GM20000 (cell line): ENCODE data around the gene SAMD10.

ENCODE experiments used
- DNase-seq: peaks from one replicate; pipeline ENCODE4 v3.0.0; 2012; ENCODE audit warnings: low spot score
- TF ChIP-seq, protein P1 (sequence below): IDR thresholded peaks from 2 replicates; pipeline ENCODE4 v1.5.1; 2012; ENCODE audit warnings: mild to moderate bottlenecking, control low read depth; ENCODE audit errors: extremely low read depth, missing control alignments

The SAMD10 gene

DNA sequence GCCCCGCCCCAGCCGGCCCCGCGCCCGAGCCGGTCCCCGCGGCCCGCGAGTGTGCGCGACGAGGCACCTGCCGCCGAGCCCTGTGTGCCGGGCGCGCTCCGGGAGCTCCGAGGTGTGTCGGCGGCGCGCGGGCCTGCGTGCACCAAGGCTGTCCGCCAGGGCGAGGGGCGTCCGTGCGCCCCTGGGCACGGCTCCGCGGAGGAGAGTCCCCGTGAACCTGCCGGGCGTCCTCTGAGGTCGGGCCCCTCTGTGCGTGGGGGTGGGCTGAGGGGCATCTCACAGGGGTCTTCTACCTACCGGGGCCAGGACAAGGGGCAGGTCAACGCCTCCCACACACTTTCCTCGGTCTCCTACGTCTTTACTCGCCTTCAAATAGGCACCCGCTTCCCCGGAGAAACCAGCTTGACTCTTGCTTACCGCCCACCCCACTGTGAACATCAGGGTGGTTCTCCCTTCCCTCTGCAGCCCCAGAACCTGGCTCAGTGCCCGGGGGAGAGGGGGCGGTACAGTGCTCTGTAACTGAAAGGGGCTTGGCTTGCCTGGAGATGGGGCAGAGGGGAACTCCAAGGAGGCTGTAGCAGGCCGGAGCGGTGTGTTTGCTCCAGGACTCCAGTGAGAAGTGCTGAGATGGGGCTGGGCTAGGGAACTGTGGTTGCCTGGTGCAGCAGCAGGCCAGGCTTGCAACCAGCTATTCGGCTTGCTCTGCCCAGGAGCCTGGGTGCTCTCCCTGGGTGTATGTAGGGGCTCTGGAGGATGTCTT lies at the start of gene SAMD10:
Gene SAMD10, minus strand, starts transcription at position 86 of the 760 bp plus-strand sequence. CDS start 175 bp downstream, outside the sequence.
- TF ChIP-seq, protein P1, sequence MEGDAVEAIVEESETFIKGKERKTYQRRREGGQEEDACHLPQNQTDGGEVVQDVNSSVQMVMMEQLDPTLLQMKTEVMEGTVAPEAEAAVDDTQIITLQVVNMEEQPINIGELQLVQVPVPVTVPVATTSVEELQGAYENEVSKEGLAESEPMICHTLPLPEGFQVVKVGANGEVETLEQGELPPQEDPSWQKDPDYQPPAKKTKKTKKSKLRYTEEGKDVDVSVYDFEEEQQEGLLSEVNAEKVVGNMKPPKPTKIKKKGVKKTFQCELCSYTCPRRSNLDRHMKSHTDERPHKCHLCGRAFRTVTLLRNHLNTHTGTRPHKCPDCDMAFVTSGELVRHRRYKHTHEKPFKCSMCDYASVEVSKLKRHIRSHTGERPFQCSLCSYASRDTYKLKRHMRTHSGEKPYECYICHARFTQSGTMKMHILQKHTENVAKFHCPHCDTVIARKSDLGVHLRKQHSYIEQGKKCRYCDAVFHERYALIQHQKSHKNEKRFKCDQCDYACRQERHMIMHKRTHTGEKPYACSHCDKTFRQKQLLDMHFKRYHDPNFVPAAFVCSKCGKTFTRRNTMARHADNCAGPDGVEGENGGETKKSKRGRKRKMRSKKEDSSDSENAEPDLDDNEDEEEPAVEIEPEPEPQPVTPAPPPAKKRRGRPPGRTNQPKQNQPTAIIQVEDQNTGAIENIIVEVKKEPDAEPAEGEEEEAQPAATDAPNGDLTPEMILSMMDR, result no peak
- DNase-seq, result peak; percentile 88

DNA sequence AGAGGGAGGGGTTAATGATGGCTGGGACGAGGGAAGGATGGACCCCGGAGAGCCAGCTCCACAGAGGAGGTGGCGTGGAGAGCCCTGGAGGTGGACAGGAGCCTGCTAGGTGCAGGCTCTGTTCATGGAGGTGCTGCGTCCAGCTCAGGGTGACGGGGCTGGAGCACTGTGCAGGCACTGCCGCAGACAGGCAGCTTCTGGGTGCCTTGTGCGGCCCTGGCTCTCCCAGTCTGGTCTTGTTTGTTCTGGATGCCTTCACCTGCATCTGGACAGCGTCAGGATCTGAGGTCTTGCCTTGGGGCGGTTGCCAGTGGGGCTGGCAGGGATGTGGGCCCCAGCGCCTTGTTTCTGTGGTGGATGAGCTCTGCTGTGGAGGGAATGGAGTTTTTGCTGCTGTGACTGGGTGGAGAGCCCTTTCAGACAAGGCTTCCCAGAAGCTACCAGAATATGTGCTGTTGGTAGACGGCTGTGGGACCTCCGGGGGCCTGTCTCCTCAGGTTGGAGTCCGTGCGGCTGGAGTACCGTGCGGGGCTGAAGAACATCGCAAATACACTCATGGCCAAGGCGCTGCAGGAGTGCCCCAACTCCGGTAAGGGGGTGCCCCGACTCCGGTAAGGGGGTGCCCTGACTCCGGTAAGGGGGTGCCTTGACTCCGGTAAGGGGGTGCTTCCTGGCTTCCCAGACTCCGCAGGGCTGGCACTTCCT lies 48.7 kb upstream of the SAMD10 start:
- DNase-seq, result no peak
- TF ChIP-seq, protein P1, result no peak

DNA sequence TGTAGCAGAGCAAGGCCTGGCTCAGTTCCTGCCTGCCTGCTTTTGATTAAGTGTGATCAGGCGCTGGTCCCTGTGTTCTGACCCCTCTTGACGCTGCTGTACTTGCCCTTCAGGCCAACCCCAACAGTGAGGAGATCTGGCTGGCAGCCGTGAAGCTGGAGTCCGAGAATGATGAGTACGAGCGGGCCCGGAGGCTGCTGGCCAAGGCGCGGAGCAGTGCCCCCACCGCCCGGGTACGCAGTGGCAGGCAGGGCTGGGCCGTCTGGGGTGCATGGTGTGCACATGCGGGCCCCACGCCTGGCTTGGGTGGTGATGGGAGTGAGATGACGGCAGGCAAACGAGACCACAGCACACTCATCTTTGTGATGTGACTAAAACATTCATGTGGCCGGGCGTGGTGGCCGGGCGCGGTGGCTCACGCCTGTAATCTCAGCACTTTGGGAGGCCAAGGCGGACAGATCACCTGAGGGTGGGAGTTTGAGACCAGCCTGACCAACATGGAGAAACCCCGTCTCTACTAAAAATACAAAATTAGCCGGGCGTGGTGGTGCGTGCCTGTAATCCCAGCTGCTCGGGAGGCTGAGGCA lies 46.5 kb upstream of the SAMD10 start:
- DNase-seq, result no peak
- TF ChIP-seq, protein P1, result no peak

DNA sequence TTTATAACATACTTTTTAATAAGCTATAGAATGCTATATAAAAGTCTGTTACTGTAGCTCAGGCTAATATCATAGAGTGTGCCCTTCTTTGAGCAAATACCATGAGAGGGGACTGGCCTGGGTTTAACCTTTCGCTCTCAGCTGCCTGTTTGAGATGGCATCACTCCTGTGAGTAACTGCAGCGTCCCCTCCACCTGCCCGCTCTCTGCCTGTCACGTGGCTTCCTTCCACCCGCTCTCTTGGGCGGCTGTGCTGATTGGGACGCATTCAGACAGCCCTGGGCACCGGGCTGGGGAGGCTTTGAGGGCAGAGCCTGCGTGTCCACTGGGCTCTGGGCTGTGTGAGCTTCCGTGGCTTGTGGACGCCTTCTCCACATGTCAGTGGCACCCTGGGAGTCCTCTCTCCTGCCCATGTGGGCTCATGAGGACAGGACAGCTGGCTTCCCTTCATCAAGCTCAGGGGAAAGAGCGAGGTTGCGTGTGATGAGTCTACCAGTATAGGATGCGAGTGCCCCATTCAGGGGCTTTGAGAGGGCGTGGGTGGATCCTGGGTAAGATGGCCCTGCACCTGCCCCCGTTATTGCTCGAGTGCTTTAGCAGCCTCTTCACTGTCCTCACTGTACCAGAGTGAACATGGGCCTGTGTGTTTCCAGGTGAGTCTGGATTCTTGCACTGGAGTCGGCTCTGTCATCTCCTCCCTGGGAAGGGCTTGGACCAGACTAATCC lies 45.8 kb upstream of the SAMD10 start:
- no peak for DNase-seq
- TF ChIP-seq, protein P1, result no peak

DNA sequence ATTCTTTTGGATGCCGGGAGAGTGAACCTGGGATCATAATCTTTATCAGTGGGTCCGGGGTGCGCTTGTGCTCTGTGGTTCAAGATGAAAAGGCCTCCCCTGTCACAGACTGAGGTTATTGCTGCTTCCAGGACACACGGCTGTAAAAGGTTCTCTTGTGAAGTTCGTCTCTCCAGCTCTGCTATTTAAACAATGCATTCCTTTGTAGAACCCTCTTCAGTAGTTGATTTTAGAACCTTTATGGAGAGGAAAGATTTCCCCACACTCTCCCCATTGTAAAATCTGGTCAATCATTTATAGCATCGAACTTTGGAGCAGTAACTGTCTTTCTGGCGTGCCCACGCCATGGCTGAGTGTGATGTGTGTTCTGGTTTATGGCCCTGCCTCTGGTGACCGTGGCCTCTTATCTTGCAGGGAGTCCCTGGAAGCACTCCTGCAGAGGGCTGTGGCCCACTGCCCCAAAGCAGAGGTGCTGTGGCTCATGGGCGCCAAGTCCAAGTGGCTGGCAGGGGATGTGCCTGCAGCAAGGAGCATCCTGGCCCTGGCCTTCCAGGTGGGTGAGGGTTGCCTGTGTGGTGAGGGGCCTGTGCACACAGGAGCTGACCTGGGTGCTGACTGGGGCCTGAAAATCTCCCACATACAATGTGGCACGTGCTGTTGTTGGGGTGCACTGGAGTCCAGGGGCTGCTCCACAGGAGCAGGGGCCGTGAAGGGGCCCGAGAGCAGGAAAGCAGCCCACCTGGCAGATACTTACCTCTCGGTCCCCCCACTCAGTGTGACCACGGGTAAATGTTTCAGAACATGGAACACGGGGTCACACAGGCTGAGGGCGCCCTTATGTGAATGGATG lies 44.9 kb upstream of the SAMD10 start:
- TF ChIP-seq, protein P1, result no peak

DNA sequence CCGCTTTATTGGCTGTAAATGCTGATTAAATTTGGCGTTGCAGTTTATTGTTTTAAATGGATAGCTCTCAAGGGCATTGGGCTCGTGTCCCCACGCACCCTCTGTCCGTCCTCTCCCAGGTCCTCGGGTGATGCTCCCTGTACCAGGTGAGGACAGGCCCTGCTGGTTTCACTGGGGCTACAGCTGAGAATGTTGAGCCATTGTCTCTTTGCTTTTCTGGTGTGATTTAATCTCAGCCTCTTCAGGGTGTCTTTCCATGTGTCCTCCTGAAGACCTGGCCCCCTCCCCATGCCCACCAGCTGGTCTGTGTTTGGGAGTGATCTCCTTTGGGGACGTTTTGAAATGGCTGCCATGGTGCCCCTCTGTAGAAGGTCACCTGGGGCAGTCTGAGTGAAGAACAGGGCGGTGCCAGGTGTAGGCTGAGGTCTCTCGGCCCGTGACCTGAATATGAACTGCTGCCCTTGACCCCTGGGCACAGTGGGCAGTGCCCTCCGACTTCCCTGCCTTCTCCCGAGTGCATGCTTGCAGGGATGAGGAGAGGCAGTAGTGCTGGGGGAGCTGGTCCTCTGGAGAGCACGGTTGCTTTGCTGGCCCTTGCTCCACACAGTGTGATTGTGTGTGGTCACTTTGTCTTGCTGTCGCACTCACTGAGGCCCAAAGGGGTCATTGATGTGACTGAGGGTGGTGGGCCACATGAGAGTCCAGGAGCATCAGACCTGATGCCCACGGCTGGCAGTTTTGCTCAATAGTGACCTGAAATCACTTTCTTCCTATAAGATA lies 44.1 kb upstream of the SAMD10 start:
- DNase-seq, result no peak
- TF ChIP-seq, protein P1, result no peak

More for the DNA sequence above, 44.9 kb upstream of the SAMD10 start:
- DNase-seq, result no peak
